ENCODE results near the gene MCRS1. TPM values are rescaled to one million over a fixed set of nuclear protein-coding genes. Genes with fewer than 3 reads are reported as not detected.
A peak's percentile ranks its signal among the peaks of the same experiment; 100 is the strongest.

Gene MCRS1
- total RNA-seq, 1 donor from 2014 or later = 58.5 TPM

DNA sequence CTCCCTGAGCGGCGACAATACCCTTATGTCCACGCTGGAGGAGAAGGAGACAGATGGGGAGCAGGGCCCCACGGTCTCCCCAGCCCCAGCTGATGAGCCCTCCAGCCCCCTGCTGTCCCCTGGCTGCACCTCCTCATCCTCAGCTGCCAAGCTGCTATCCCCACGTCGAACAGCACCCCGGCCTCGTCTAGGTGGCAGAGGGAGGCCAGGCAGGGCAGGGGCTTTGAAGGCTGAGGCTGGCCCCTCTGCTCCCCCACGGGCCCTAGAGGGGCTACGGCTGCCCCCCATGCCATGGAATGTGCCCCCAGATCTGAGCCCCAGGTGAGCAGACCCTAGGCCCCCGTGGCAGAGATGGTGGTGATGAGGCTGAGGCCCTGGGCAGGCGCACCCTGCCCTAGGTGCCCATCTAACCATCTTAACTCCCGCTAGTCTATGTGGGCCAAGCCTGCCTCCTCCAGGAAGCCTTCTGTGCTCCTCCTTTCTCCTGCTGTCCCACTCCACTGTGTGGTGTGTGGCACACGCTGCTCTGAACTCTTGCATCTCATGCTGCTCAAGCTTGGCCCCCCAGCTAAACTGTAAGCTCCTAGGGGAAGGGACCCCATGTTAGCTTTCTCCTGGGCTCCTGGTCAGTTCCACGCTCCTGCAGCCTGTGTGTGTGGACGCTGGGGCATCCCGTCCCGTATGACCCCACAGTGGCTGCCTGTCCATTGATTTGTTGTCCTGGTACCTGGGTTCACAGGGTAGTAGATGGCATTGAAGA lies 12.1 kb downstream of the MCRS1 start:
- no peak for DNase-seq

- no peak for DNase-seq
Measured at GRCh38 chr12:49554266-49554665, 13.7 kb downstream of the MCRS1 start.

DNA sequence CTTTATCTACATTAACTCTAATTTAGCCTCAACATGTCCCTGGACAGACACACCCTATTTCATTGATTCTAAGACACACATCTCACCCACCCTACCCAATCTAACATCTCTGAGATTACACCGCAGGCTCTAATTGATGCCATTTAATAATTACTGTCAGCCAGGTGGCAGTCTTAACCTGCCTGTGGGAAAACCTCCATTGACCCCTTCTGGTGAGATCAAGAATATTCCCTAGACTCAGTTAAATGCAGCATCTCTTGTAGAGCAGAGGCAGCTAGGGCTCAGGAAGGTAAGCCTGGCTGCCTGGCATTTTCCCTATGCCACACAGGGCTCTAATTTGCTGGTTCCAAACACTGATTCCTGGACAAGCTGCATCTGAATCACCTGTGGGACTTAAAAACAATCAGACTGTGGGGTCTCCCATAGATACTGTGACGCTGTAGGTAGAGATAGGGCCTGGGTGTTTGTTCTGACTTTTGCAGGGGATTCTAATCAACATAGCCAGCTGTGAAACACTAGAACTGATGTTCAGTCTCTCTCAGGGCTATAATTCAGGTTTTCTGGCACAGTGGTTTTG lies 14.3 kb downstream of the MCRS1 start:
- peak; percentile 68 for DNase-seq

GRCh38 chr12:49552899-49553298 lies 15.0 kb downstream of the MCRS1 start:
- DNase-seq = no peak

GRCh38 chr12:49552425-49552824 lies 15.5 kb downstream of the MCRS1 start:
- peak; percentile 12 for DNase-seq

DNA sequence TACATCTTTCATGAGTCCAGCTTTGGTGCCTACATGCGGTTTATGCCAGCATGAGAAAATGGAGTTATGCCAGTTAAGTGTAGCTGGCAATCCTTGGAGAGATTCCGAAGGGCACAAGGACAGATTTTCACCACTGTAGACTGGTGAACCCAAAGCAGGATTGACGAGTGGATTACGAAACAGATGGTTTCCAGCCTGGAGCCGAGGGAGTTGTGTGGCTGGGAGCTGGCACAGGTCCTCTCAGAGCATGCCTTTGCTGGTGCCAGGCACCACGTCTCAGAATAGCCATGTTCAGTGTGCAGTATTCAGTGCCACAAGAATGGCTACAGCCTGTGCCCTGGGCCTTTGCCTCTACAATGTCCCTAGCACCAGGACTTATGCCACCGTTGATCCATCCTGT lies 15.9 kb downstream of the MCRS1 start:
- DNase-seq = no peak

GRCh38 chr12:49550693-49551252 lies 17.2 kb downstream of the MCRS1 start:
- no peak for DNase-seq

DNA sequence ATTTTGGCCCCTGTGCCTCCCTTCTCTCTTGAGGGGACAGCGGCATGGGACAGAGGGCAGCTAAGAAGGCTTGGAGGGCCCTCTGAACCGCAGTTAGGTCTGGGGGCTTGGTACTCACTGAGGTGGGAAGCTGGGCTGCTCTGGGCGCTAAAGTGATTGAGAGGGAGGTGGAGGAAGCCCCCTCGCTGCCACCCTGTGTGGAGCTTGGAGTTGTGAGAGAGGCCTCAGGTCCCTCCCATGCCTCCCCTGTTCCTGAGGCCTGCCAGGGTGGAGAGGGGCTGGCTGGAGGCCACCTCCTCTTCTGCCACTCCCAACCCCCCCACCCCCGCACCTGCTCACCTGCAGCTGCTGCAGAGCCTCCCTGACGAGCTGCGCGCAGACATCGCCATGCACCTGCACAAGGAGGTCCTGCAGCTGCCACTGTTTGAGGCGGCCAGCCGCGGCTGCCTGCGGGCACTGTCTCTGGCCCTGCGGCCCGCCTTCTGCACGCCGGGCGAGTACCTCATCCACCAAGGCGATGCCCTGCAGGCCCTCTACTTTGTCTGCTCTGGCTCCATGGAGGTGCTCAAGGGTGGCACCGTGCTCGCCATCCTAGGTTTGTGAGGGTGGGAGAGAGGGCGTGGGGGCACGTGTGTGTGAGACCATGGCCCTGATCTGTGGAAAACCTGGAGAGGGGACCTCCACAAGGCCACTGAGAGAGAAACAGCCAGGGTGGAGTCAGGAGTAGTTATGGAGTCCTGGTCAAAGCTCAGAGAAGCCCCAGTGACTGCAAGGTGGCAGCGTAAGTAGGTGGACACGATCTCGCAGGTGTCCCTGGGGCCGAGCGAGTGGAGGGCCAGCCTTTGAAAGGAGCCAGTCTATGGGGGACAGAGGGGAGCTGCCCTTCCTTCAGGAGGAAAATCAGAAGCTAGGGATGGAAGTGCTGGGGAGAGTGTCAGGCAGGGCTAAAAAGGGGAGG lies 17.9 kb downstream of the MCRS1 start:
- no peak for DNase-seq

- DNase-seq = peak; percentile 31
Measured at GRCh38 chr12:49548822-49549648, 18.9 kb downstream of the MCRS1 start.

DNA sequence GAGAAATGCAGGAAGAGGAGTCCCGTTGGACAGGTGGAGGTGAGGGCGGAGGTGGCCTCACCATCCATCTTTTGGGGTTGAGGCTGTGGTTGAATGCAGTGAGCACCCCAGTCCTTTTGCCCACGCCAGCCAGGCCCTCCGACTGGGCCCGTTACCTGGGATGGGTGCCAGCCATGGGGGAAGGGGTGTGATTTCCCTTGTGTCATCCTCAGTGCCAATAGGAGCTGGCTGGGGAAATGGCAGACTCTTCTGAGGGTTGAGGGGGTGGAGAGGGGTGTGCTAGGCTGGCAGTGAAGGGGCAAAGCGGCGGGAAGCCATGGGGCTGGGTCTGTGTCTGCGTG lies 19.5 kb downstream of the MCRS1 start:
- DNase-seq = no peak

- DNase-seq = no peak
Measured at GRCh38 chr12:49547090-49547690, 20.8 kb downstream of the MCRS1 start.

- no peak for DNase-seq
Measured at GRCh38 chr12:49546481-49546880, 21.5 kb downstream of the MCRS1 start.

- DNase-seq = no peak
Measured at GRCh38 chr12:49545815-49546214, 22.1 kb downstream of the MCRS1 start.

DNA sequence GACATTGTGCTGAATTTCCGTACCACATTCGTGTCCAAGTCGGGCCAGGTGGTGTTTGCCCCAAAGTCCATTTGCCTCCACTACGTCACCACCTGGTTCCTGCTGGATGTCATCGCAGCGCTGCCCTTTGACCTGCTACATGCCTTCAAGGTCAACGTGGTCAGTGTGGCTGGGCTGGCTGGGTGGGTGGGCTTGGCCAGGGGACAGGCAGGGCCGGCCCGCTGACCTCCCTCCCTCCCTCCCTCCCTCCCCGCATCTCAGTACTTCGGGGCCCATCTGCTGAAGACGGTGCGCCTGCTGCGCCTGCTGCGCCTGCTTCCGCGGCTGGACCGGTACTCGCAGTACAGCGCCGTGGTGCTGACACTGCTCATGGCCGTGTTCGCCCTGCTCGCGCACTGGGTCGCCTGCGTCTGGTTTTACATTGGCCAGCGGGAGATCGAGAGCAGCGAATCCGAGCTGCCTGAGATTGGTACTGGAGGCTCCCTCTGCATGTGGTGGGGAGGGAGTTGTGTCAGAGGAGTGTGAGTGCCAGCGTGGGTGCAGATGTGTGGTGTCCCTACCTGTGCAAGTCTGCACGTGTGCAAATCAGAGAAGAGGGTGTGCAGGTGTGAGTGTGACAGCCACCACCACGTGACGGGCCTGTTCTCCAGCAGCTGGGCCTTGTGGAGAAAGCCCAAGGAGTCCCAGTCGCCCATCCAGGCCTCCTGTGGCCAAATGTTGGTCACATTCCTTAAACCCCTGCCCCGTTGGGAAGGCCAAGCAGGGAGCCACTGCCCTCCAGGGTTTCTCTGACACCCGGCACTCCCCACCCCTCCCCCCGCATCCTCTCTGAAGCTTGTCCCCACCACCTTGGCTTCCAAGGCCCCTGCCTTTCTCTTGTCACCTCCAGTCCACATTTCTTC lies 23.8 kb downstream of the MCRS1 start:
- peak; percentile 17 for DNase-seq

GRCh38 chr12:49543221-49543913 lies 24.6 kb downstream of the MCRS1 start:
- DNase-seq = no peak

GRCh38 chr12:49542592-49543160 lies 25.3 kb downstream of the MCRS1 start:
- no peak for DNase-seq

DNA sequence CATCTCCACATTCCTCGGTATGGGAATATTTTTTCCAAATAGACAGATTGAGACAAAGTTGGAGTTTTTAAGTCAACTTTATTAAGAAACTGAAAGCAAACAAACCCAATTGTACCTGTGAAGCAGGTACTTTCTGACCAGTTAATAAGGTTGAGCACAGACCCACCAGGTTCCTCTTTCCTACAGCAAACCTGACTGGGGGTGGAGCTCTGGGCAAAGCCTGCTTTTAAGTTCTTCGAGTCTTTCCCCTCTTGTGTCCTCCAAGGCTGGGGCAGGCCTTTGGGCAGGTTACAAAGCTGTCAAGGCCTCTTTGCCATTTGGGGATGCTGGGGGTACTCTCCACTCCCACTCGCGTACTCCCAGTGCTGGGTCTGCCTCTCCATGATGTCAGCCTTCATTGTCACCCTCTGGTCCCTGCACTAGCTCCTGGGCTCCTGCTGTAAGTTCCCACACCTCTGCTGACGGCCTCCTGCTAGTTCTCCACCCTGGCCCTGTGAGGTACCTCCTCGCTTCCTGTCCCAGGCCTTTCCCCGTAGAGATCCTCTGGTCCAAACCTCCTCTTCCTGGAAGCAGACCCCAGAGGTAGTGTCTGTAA lies 25.9 kb downstream of the MCRS1 start:
- DNase-seq = no peak

DNA sequence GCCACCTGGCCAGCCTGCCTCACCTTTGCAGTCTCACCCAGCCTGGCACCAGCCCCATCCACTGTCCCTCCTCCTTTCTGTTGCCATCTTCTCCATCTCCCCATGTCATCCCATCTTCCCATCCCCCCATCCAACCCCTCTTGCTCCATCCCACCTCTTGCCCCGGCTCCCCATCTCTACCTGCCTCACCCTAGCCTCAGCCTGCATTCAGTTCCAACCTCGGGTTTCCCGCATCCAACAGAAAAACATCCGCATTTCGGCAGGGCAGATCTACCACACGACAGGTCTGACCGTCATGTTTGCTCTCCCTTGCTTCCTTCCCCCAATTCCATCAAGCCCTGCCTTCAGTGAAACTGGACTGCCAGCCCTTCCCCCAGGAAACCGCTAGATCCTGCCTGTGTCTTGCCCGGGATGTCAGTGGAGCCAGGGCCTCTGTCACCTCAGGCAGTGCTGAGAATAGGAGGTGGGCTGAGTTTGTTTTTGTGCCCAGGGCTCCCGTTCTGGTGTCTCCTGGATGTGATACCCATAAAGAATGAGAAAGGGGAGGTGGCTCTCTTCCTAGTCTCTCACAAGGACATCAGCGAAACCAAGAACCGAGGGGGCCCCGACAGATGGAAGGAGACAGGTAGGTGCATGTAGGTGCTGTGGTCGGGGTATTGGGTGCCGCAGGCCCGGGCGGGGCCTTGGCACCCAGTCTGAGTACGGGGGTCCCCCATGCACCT lies 26.6 kb downstream of the MCRS1 start:
- DNase-seq = no peak
